ENCODE measurements around the gene EPN2. TPM values are rescaled to one million over a fixed set of nuclear protein-coding genes. Genes with fewer than 3 reads are reported as not detected.

The EPN2 gene
- total and polyA plus RNA-seq, 2 donors from 2014 or later: 18.0 to 45.4 TPM

DNA sequence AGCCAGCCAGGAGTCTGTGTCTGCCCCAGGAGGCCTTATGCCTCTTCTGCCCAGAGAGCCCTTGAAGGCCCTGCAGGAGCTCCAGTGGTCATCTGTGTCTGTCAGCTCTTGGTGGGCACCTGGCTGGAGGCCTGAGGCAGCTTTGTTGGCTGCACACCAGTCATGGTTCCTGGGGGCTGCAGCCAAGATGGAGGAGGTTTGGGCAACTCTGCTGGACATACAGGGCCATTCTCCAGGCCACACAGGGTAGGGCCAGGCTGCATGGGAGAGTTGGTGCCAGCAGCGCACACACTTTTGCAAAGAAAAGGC lies 95.9 kb downstream of the EPN2 start:
- no peak for FAIRE-seq

DNA sequence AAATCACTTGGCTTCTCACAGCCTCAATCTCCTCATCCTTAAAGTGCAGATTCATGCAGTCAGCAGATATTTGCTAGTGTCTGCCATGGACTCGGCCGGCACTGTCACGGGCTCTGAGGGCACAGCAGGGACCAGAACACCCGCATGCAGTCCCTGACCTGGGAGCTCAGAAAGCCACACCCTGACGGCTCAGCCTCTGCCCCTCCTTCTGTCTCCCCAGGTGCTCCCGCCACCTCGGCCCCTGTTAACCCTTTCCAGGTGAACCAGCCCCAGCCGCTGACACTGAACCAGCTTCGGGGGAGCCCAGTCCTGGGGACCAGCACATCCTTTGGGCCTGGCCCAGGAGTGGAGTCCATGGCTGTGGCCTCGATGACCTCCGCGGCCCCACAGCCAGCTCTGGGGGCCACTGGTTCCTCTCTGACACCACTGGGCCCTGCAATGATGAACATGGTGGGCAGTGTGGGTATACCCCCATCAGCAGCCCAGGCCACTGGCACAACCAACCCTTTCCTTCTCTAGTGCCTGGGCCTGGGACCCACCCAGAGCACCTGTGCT lies 96.6 kb downstream of the EPN2 start:
- intact Hi-C loops (cut with DNase I): no loop called here
- Histone ChIP-seq H3K9ac (ENCODE audit: low read length in 3 of 3) (no peak overlapping the region), H3K36me3 (ENCODE audit: control insufficient read depth in 2 of 3, insufficient read depth in 3 of 3, low read length in 3 of 3) (peaks cover 0 to 4% (median 0%) of the 10 kb centered on the region in 3 donors), H3K4me1 (ENCODE audit: control insufficient read depth in 2 of 3, insufficient read depth in 2 of 3, low read depth in 1 of 3, low read length in 3 of 3) (peaks cover 0 to 12% (median 6%) of the 10 kb centered on the region in 3 donors), H3K27ac (ENCODE audit: low read depth in 2 of 2, low read length in 2 of 2) (no peak overlapping the region), H3K4me3 (ENCODE audit: low read length in 3 of 3) (no peak overlapping the region), H3K27me3 (ENCODE audit: control insufficient read depth, insufficient read depth, low read length) (no peaks in the 10 kb centered on the region), H3K9me3 (ENCODE audit: control insufficient read depth in 2 of 3, insufficient read depth in 1 of 3, low read length in 3 of 3) (no peaks in the 10 kb centered on the region)
- FAIRE-seq (no peak), DNase-seq (peak in 1 of 5 donors; percentile 34)
- TF ChIP-seq, protein P1, sequence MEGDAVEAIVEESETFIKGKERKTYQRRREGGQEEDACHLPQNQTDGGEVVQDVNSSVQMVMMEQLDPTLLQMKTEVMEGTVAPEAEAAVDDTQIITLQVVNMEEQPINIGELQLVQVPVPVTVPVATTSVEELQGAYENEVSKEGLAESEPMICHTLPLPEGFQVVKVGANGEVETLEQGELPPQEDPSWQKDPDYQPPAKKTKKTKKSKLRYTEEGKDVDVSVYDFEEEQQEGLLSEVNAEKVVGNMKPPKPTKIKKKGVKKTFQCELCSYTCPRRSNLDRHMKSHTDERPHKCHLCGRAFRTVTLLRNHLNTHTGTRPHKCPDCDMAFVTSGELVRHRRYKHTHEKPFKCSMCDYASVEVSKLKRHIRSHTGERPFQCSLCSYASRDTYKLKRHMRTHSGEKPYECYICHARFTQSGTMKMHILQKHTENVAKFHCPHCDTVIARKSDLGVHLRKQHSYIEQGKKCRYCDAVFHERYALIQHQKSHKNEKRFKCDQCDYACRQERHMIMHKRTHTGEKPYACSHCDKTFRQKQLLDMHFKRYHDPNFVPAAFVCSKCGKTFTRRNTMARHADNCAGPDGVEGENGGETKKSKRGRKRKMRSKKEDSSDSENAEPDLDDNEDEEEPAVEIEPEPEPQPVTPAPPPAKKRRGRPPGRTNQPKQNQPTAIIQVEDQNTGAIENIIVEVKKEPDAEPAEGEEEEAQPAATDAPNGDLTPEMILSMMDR (IDR thresholded peaks at IDR 0.05; ENCODE audit: borderline replicate concordance, extremely low read depth, insufficient read depth): no peak

More for the DNA sequence above, 95.9 kb downstream of the EPN2 start:
- peaks cover 0 to 12% (median 2%) of the 10 kb centered on the region in 3 donors for H3K4me1 ChIP-seq (ENCODE audit: control insufficient read depth in 2 of 3, insufficient read depth in 2 of 3, low read depth in 1 of 3, low read length in 3 of 3)
- H3K27ac ChIP-seq (ENCODE audit: low read depth in 2 of 2, low read length in 2 of 2): no peak overlapping the region
- no peak overlapping the region for H3K4me3 ChIP-seq (ENCODE audit: low read length in 3 of 3)
- H3K36me3 ChIP-seq (ENCODE audit: control insufficient read depth in 2 of 3, insufficient read depth in 3 of 3, low read length in 3 of 3): peaks cover 0 to 4% (median 0%) of the 10 kb centered on the region in 3 donors
- TF ChIP-seq, protein P1 (IDR thresholded peaks at IDR 0.05; ENCODE audit: borderline replicate concordance, extremely low read depth, insufficient read depth): no peak
- intact Hi-C loops (cut with DNase I): no loop called here
- no peak for DNase-seq
- no peaks in the 10 kb centered on the region for H3K27me3 ChIP-seq (ENCODE audit: control insufficient read depth, insufficient read depth, low read length)
- H3K9me3 ChIP-seq (ENCODE audit: control insufficient read depth in 2 of 3, insufficient read depth in 1 of 3, low read length in 3 of 3): no peaks in the 10 kb centered on the region
- H3K9ac ChIP-seq (ENCODE audit: low read length in 3 of 3): no peak overlapping the region

DNA sequence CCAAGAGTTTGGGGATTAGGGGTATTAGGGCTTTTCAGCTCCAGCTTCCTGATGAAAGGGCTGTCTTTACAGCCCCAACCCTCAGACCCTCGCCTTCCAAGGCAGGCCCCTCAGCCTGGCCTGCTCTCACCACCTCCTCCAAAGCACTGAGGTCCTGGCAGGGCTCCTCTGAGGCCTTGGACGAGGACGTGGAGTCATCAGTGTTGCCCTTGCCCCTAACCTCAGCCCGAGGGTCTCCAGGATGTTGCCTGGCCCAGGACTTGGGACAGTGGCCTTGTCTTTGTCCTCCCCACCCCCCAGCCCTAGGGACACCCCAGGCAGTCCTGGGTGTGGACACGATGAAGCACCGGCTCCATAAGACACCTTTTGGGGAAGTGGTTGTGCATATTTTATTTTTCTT lies 97.2 kb downstream of the EPN2 start:
- no peak overlapping the region for H3K9ac ChIP-seq (ENCODE audit: low read length in 3 of 3)
- H3K36me3 ChIP-seq (ENCODE audit: control insufficient read depth in 2 of 3, insufficient read depth in 3 of 3, low read length in 3 of 3): peaks cover 0 to under 1% (median 0%) of the 10 kb centered on the region in 3 donors
- H3K9me3 ChIP-seq (ENCODE audit: control insufficient read depth in 2 of 3, insufficient read depth in 1 of 3, low read length in 3 of 3): no peaks in the 10 kb centered on the region
- H3K27ac ChIP-seq (ENCODE audit: low read depth in 2 of 2, low read length in 2 of 2): no peak overlapping the region
- H3K4me3 ChIP-seq (ENCODE audit: low read length in 3 of 3): no peak overlapping the region
- intact Hi-C loops (cut with DNase I): no loop called here
- DNase-seq (peak in 1 of 5 donors; percentile 26), FAIRE-seq (no peak)
- no peaks in the 10 kb centered on the region for H3K27me3 ChIP-seq (ENCODE audit: control insufficient read depth, insufficient read depth, low read length)
- TF ChIP-seq, protein P1 (IDR thresholded peaks at IDR 0.05; ENCODE audit: borderline replicate concordance, extremely low read depth, insufficient read depth): no peak
- peaks cover 0 to 12% (median 6%) of the 10 kb centered on the region in 3 donors for H3K4me1 ChIP-seq (ENCODE audit: control insufficient read depth in 2 of 3, insufficient read depth in 2 of 3, low read depth in 1 of 3, low read length in 3 of 3)

Data from kidney (tissue), 14 donors.